Tibial nerve (tissue), 4 donors: ENCODE data around the gene RAB3B.

Source experiments
- CTCF ChIP-seq, 5 experiments: fragments of 200-600 bp in 3 of 5; fragments of 450-650 bp in 2 of 5; sonication (generic) in 3 of 5; IDR thresholded peaks; one replicate each; pipeline ENCODE4 v1.5.1; 2016 to 2019; ENCODE audit warnings: antibody characterized with exemption in 5 of 5, mild to moderate bottlenecking in 3 of 5, moderate library complexity in 2 of 5
- EP300 ChIP-seq, 2 donors: sonication (generic); formaldehyde crosslinking; IDR thresholded peaks; one replicate each; pipeline ENCODE4 v1.6.1; 2017; ENCODE audit warnings: antibody characterized with exemption in 2 of 2, mild to moderate bottlenecking in 1 of 2
- POLR2A ChIP-seq, 2 donors: fragments of 450-650 bp; IDR thresholded peaks; one replicate each; pipeline ENCODE4 v1.6.1; 2017; ENCODE audit warnings: antibody characterized with exemption in 2 of 2, mild to moderate bottlenecking in 2 of 2, moderate library complexity in 2 of 2

- TF ChIP-seq CTCF (IDR thresholded peaks at IDR 0.05) (no peak), POLR2A (IDR thresholded peaks at IDR 0.05) (no peak), EP300 (IDR thresholded peaks at IDR 0.05) (no peak)
Measured at GRCh38 chr1:51948491-51948915, 42.0 kb downstream of the RAB3B start.
